Neuron (in vitro differentiated cells): Measurements from ENCODE around the gene FOXJ1.

Experiments used
- H2AFZ ChIP-seq: one replicate; pipeline ENCODE4 v1.6.1; 2013; ENCODE audit warnings: low read depth, mild to moderate bottlenecking, inconsistent platforms, low read length, moderate library complexity
- H3K27me3 ChIP-seq: one replicate; pipeline ENCODE4 v1.6.1; 2013; ENCODE audit warnings: low read length; ENCODE audit not compliant: insufficient read depth
- H3K36me3 ChIP-seq: one replicate; pipeline ENCODE4 v1.6.1; 2013; ENCODE audit warnings: low read length; ENCODE audit not compliant: insufficient read depth
- H3K4me1 ChIP-seq: one replicate; pipeline ENCODE4 v1.6.1; 2013; ENCODE audit warnings: low read length; ENCODE audit not compliant: insufficient read depth
- H3K4me3 ChIP-seq: 2 replicates; pipeline ENCODE4 v1.5.1; 2013; ENCODE audit warnings: mild to moderate bottlenecking, low read length, moderate library complexity
- H3K9me3 ChIP-seq: one replicate; pipeline ENCODE4 v1.6.1; 2013; ENCODE audit warnings: low read length

Gene FOXJ1

GRCh38 chr17:76121932-76122430 is 19.1 kb downstream of the FOXJ1 start:
- Histone ChIP-seq H3K36me3 (no peaks in the 10 kb centered on the region), H3K4me3 (no peak overlapping the region), H2AFZ (peak overlapping the region; percentile 4), H3K27me3 (no peaks in the 10 kb centered on the region), H3K4me1 (no peaks in the 10 kb centered on the region), H3K9me3 (no peaks in the 10 kb centered on the region)

- Histone ChIP-seq H3K36me3 (no peaks in the 10 kb centered on the region), H3K4me3 (no peak overlapping the region), H2AFZ (no peak overlapping the region), H3K4me1 (no peaks in the 10 kb centered on the region), H3K9me3 (no peaks in the 10 kb centered on the region), H3K27me3 (no peaks in the 10 kb centered on the region)
These were observed 20.4 kb downstream of the FOXJ1 start for GRCh38 chr17:76120658-76121008.

- Histone ChIP-seq H3K36me3 (no peaks in the 10 kb centered on the region), H3K4me3 (no peak overlapping the region), H2AFZ (no peak overlapping the region), H3K9me3 (no peaks in the 10 kb centered on the region), H3K27me3 (no peaks in the 10 kb centered on the region), H3K4me1 (no peaks in the 10 kb centered on the region)
These were observed 21.4 kb downstream of the FOXJ1 start for GRCh38 chr17:76119409-76120371.

- no peaks in the 10 kb centered on the region for H3K4me1 ChIP-seq
- no peak overlapping the region for H3K4me3 ChIP-seq
- no peaks in the 10 kb centered on the region for H3K27me3 ChIP-seq
- H3K9me3 ChIP-seq: no peaks in the 10 kb centered on the region
- no peaks in the 10 kb centered on the region for H3K36me3 ChIP-seq
- H2AFZ ChIP-seq: no peak overlapping the region
These were observed 25.8 kb downstream of the FOXJ1 start for GRCh38 chr17:76115138-76115754.

GRCh38 chr17:76111956-76112355 is 29.1 kb downstream of the FOXJ1 start:
- no peak overlapping the region for H3K4me3 ChIP-seq

GRCh38 chr17:76107509-76107908 is 33.5 kb downstream of the FOXJ1 start:
- no peak overlapping the region for H2AFZ ChIP-seq
- H3K4me3 ChIP-seq: no peak overlapping the region
- peaks cover 16% of the 10 kb centered on the region for H3K4me1 ChIP-seq
- no peaks in the 10 kb centered on the region for H3K9me3 ChIP-seq
- H3K36me3 ChIP-seq: no peaks in the 10 kb centered on the region
- H3K27me3 ChIP-seq: no peaks in the 10 kb centered on the region

More at GRCh38 chr17:76111956-76112355, 29.1 kb downstream of the FOXJ1 start:
- Histone ChIP-seq H3K9me3 (no peaks in the 10 kb centered on the region), H3K27me3 (no peaks in the 10 kb centered on the region), H2AFZ (no peak overlapping the region), H3K36me3 (no peaks in the 10 kb centered on the region), H3K4me1 (no peaks in the 10 kb centered on the region)

- peaks cover 20% of the 10 kb centered on the region for H3K4me1 ChIP-seq
- no peak overlapping the region for H3K4me3 ChIP-seq
- peak overlapping the region; percentile 29 for H2AFZ ChIP-seq
- peaks cover 7% of the 10 kb centered on the region for H3K36me3 ChIP-seq
- H3K9me3 ChIP-seq: no peaks in the 10 kb centered on the region
- no peaks in the 10 kb centered on the region for H3K27me3 ChIP-seq
These were observed 34.3 kb downstream of the FOXJ1 start for GRCh38 chr17:76106703-76107102.

GRCh38 chr17:76104896-76105231 is 36.2 kb downstream of the FOXJ1 start:
- Histone ChIP-seq H3K4me1 (peaks cover 20% of the 10 kb centered on the region), H3K4me3 (no peak overlapping the region), H3K9me3 (no peaks in the 10 kb centered on the region), H2AFZ (no peak overlapping the region), H3K36me3 (peaks cover 21% of the 10 kb centered on the region), H3K27me3 (no peaks in the 10 kb centered on the region)

GRCh38 chr17:76104140-76104895 is 36.7 kb downstream of the FOXJ1 start:
- Histone ChIP-seq H3K27me3 (no peaks in the 10 kb centered on the region), H3K9me3 (no peaks in the 10 kb centered on the region), H3K4me1 (peaks cover 20% of the 10 kb centered on the region), H3K36me3 (peaks cover 26% of the 10 kb centered on the region), H2AFZ (peak overlapping the region; percentile 58), H3K4me3 (peak overlapping the region; percentile 65)

GRCh38 chr17:76103274-76104139 is 37.5 kb downstream of the FOXJ1 start, which contains the start of gene EXOC7:
Gene EXOC7 (minus strand): TSS chr17:76103787. CDS start chr17:76103692, 95 bp downstream.
- Histone ChIP-seq H3K4me1 (peaks cover 20% of the 10 kb centered on the region), H3K36me3 (peaks cover 30% of the 10 kb centered on the region), H3K27me3 (no peaks in the 10 kb centered on the region), H3K9me3 (no peaks in the 10 kb centered on the region), H2AFZ (peak within 1 kb of the TSS; percentile 58), H3K4me3 (peak within 1 kb of the TSS; percentile 65)

GRCh38 chr17:76102944-76103273 is 38.1 kb downstream of the FOXJ1 start:
- peak overlapping the region; percentile 65 for H3K4me3 ChIP-seq
- H3K36me3 ChIP-seq: peaks cover 31% of the 10 kb centered on the region
- H3K4me1 ChIP-seq: peaks cover 20% of the 10 kb centered on the region
- H3K27me3 ChIP-seq: no peaks in the 10 kb centered on the region
- H3K9me3 ChIP-seq: no peaks in the 10 kb centered on the region
- H2AFZ ChIP-seq: peak overlapping the region; percentile 58

- Histone ChIP-seq H2AFZ (no peak overlapping the region), H3K36me3 (peaks cover 68% of the 10 kb centered on the region), H3K4me3 (no peak overlapping the region)
These were observed 43.2 kb downstream of the FOXJ1 start for GRCh38 chr17:76097716-76098295.

More at GRCh38 chr17:76097716-76098295, 43.2 kb downstream of the FOXJ1 start:
- H3K4me1 ChIP-seq: peaks cover 7% of the 10 kb centered on the region
- H3K9me3 ChIP-seq: no peaks in the 10 kb centered on the region
- no peaks in the 10 kb centered on the region for H3K27me3 ChIP-seq
